Erythroblast (primary cell): ENCODE data around the gene TREX2.

Experiments
- GATA1 ChIP-seq: IDR thresholded peaks from 2 replicates; pipeline ENCODE4 v1.6.1; 2011; ENCODE audit warnings: low read depth, mild to moderate bottlenecking, control low read depth, low read length, moderate library complexity
- POLR2A ChIP-seq: IDR thresholded peaks from 2 replicates; pipeline ENCODE4 v1.6.1; 2011; ENCODE audit warnings: mild to moderate bottlenecking, low read length

DNA sequence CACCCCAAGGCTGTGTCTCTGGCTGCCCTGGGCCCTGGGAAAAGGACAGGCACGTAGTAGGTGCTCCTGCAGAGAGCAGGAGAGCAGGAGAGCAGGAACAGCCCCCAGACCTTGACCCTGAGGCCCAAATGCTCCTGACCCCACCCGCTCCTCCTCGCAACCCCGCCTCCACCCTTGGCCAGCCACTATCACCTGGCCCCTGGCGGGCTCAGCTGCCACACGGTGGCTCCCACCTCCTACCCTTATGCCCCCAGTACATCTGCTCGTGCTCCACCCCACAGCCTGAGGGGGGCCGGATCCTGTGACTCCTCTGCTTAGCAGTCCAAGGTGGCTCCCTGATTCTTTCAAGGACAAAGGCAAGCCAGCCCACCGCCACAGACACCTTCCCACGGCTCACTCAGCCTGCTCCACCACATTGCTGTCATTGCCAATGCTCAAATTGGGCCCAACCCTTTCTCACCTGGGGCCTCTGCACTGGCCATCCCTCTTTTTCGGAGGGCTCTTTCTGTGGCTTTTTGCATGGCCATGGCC lies 30.0 kb upstream of the TREX2 start:
- no peak for TF ChIP-seq POLR2A
- TF ChIP-seq GATA1: no peak
